Right ventricle myocardium inferior (tissue), 1 donor: ENCODE measurements around the gene MYO16. TPM values are rescaled to one million over a fixed set of nuclear protein-coding genes. Genes with fewer than 3 reads are reported as not detected.
A peak's percentile ranks its signal among the peaks of the same experiment; 100 is the strongest.

ENCODE experiments used
- ATAC-seq: fragments of 200-7000 bp; cut with Tn5 transposase; one replicate; pipeline ENCODE4 v1.9.1; 2020; ENCODE audit warnings: mild to moderate bottlenecking, moderate library complexity
- DNase-seq: peaks from one replicate; pipeline ENCODE4 v3.0.0; 2021; ENCODE audit errors: missing footprints
- intact Hi-C: fragments of 100-400 bp; cut with DNase I; formaldehyde crosslinking; loops from one replicate; pipeline ENCODE4 v1.11.0; 2022
- total RNA-seq: library from RNA; stranded (reverse); fragmentation: NEBNext Ultra II Directional; extraction: Animal tissue kit (Norgen Biotek cat#: 25700); gene quantifications from one replicate; pipeline ENCODE4 v1.2.1, GENCODE V29; 2021
- donor health status: DM: no; HTN: yes; CAD: no; lungs with severe emphysema.

Gene MYO16
- total RNA-seq, 1 donor from 2014 or later = 1.4 TPM

- intact Hi-C loops = no loop called here
- no peak for ATAC-seq
- DNase-seq = no peak
Observed at GRCh38 chr13:108917581-108917980, 288.2 kb downstream of the MYO16 start.

GRCh38 chr13:108919036-108919907 is 289.9 kb downstream of the MYO16 start:
- DNase-seq (no peak), ATAC-seq (no peak)
- intact Hi-C loops = no loop called here

GRCh38 chr13:108920137-108920536 is 290.7 kb downstream of the MYO16 start:
- no peak for ATAC-seq
- DNase-seq = no peak
- intact Hi-C loops = no loop called here

GRCh38 chr13:108921238-108921637 is 291.8 kb downstream of the MYO16 start:
- intact Hi-C loops = no loop called here
- no peak for ATAC-seq
- no peak for DNase-seq

GRCh38 chr13:108922108-108922507 is 292.7 kb downstream of the MYO16 start:
- ATAC-seq (no peak), DNase-seq (no peak)
- intact Hi-C loops = no loop called here

GRCh38 chr13:108923386-108924047 is 294.1 kb downstream of the MYO16 start:
- intact Hi-C loops = no loop called here
- ATAC-seq (no peak), DNase-seq (no peak)

- ATAC-seq = no peak
- intact Hi-C loops = no loop called here
- no peak for DNase-seq
Observed at GRCh38 chr13:108924134-108924533, 294.7 kb downstream of the MYO16 start.

- ATAC-seq (no peak), DNase-seq (no peak)
- intact Hi-C loops = no loop called here
Observed at GRCh38 chr13:108924541-108924940, 295.1 kb downstream of the MYO16 start.

GRCh38 chr13:108925070-108925469 is 295.7 kb downstream of the MYO16 start:
- ATAC-seq (no peak), DNase-seq (no peak)
- intact Hi-C loops = no loop called here

- peak; percentile 72 for ATAC-seq
Observed at GRCh38 chr13:108926862-108927261, 297.5 kb downstream of the MYO16 start.

GRCh38 chr13:108927615-108928014 is 298.2 kb downstream of the MYO16 start:
- DNase-seq = peak; percentile 47
- intact Hi-C loops = no loop called here
- ATAC-seq = no peak

More at GRCh38 chr13:108926862-108927261, 297.5 kb downstream of the MYO16 start:
- DNase-seq = peak; percentile 46
- intact Hi-C loops = no loop called here

- DNase-seq (no peak), ATAC-seq (no peak)
- intact Hi-C loops = no loop called here
Observed at GRCh38 chr13:108929532-108930206, 300.3 kb downstream of the MYO16 start.

GRCh38 chr13:108932196-108932595 is 302.8 kb downstream of the MYO16 start:
- intact Hi-C loops = no loop called here
- DNase-seq = no peak
- ATAC-seq = no peak

- ATAC-seq = no peak
- DNase-seq = no peak
- intact Hi-C loops = no loop called here
Observed at GRCh38 chr13:108933061-108933460, 303.6 kb downstream of the MYO16 start.

- intact Hi-C loops = no loop called here
- DNase-seq (no peak), ATAC-seq (no peak)
Observed at GRCh38 chr13:108938155-108938554, 308.7 kb downstream of the MYO16 start.

GRCh38 chr13:108940121-108940520 is 310.7 kb downstream of the MYO16 start:
- DNase-seq = no peak
- intact Hi-C loops = no loop called here
- no peak for ATAC-seq

GRCh38 chr13:108943842-108944241 is 314.4 kb downstream of the MYO16 start:
- intact Hi-C loops = no loop called here
- DNase-seq (peak; percentile 42), ATAC-seq (no peak)

GRCh38 chr13:108944760-108945159 is 315.3 kb downstream of the MYO16 start:
- no peak for DNase-seq
- no peak for ATAC-seq
- intact Hi-C loops = no loop called here

- no peak for ATAC-seq
- DNase-seq = peak; percentile 49
- intact Hi-C loops = no loop called here
Observed at GRCh38 chr13:108947551-108948030, 318.2 kb downstream of the MYO16 start.
